ENCODE results near the gene XRCC2. TPM values are rescaled to one million over a fixed set of nuclear protein-coding genes. Genes with fewer than 3 reads are reported as not detected.

Gene XRCC2
- total and polyA plus RNA-seq, 9 donors, result 0.25 to 1.7 (median 0.69) TPM

GRCh38 chr7:152666078-152666477 lies 9.9 kb downstream of the XRCC2 start:
- Histone ChIP-seq H3K36me3 (no peaks in the 10 kb centered on the region), H3K4me3 (no peak overlapping the region), H3K9me3 (no peaks in the 10 kb centered on the region), H3K27ac (no peak overlapping the region), H3K27me3 (no peaks in the 10 kb centered on the region), H3K4me1 (ENCODE audit: insufficient read depth) (no peaks in the 10 kb centered on the region)
- TF ChIP-seq CTCF (IDR thresholded peaks at IDR 0.05) (no peak), EP300 (IDR thresholded peaks at IDR 0.05) (no peak), POLR2A (IDR thresholded peaks at IDR 0.05) (no peak)
- 95 to 100% (median 96%) methylated on average over 1 of the region's 1 CpG for WGBS, 3 donors
- intact Hi-C loops (cut with DNase I), result no loop called here
- no peak for DNase-seq

DNA sequence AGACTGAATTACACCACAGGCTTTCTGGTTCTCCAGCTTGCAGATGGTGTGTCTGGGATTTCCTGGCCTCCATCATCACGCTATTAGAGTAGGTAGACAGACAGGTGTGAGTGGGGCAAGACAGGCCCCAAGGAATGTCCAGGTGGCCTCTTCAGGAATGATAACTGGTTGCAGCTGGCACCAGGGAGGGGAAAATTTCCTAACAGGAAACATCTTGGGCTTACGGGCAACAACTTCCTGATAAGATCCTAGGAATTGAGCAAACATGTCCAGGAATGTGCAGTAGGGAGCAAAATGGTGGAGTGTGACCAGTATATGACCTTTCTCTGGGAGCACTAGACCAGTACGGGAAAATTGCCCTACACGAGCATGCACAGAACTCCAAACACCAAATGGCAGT lies 11.3 kb downstream of the XRCC2 start:
- Histone ChIP-seq H3K36me3 (no peaks in the 10 kb centered on the region), H3K9me3 (no peaks in the 10 kb centered on the region), H3K27ac (no peak overlapping the region), H3K27me3 (no peaks in the 10 kb centered on the region), H3K4me1 (ENCODE audit: insufficient read depth) (no peaks in the 10 kb centered on the region), H3K4me3 (no peak overlapping the region)
- intact Hi-C loops (cut with DNase I), result no loop called here
- no peak for DNase-seq
- no peak for TF ChIP-seq CTCF (IDR thresholded peaks at IDR 0.05)
- no peak for TF ChIP-seq POLR2A (IDR thresholded peaks at IDR 0.05)
- no peak for TF ChIP-seq EP300 (IDR thresholded peaks at IDR 0.05)
- WGBS, 3 donors, result 73 to 82% (median 80%) methylated on average over 4 of the region's 4 CpGs

DNA sequence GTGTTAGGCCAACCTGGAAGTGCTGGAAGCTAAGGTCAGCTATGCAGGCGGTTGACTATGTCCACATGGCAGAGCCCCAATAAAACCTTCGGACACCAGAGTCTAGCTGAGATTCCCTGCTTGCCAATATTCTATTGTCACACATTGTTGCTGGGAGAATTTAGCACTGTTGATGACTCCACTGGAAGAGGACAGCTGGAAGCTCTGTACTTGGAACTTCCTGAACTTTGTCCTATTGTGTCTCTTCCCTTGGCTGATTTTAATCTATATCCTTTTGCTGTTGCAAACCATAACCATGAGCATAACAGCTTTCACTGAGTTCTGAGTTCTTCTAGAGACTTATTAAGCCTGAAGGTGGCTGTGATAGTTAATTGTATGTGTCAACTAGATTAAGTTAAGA lies 12.0 kb downstream of the XRCC2 start:
- no peak for DNase-seq
- TF ChIP-seq CTCF (IDR thresholded peaks at IDR 0.05) (no peak), EP300 (IDR thresholded peaks at IDR 0.05) (no peak), POLR2A (IDR thresholded peaks at IDR 0.05) (no peak)
- H3K9me3 ChIP-seq, result no peaks in the 10 kb centered on the region
- H3K27ac ChIP-seq, result no peak overlapping the region
- no peaks in the 10 kb centered on the region for H3K27me3 ChIP-seq
- no peaks in the 10 kb centered on the region for H3K4me1 ChIP-seq (ENCODE audit: insufficient read depth)
- no peaks in the 10 kb centered on the region for H3K36me3 ChIP-seq
- H3K4me3 ChIP-seq, result no peak overlapping the region
- 85 to 88% (median 87%) methylated on average over 2 of the region's 2 CpGs for WGBS, 3 donors
- intact Hi-C loops (cut with DNase I), result no loop called here

GRCh38 chr7:152663148-152663740 lies 12.7 kb downstream of the XRCC2 start:
- TF ChIP-seq EP300 (IDR thresholded peaks at IDR 0.05), result no peak
- Histone ChIP-seq H3K27me3 (no peaks in the 10 kb centered on the region), H3K36me3 (no peaks in the 10 kb centered on the region), H3K4me1 (ENCODE audit: insufficient read depth) (no peaks in the 10 kb centered on the region), H3K27ac (no peak overlapping the region), H3K9me3 (no peaks in the 10 kb centered on the region), H3K4me3 (no peak overlapping the region)
- 92 to 93% (median 92%) methylated on average over 11 of the region's 11 CpGs for WGBS, 3 donors
- intact Hi-C loops (cut with DNase I), result no loop called here
- no peak for DNase-seq

DNA sequence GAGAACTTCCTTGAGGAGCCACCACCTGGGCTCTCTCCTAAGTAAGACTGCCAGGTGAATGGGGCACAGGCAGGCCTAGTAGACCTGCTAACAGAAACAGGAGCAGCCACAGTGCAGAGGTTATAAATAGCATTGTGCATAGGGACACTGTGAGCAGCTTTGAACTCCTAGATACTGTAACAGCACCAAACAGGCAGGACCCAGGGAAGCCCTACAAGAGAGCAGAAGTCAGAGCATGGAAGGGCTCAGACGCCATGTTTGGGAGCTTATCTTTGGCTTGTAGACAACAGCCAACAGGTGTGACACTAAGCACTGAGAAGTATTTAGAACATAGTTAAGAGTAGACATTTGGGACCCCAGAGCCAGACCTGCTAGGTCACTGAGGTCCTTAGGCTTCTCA lies 14.5 kb downstream of the XRCC2 start:
- 85 to 93% (median 89%) methylated on average over 1 of the region's 1 CpG for whole genome bisulfite sequencing, 3 donors
- H3K4me1 ChIP-seq (ENCODE audit: insufficient read depth), result no peaks in the 10 kb centered on the region
- H3K27me3 ChIP-seq, result no peaks in the 10 kb centered on the region
- intact Hi-C loops (cut with DNase I), result no loop called here
- no peaks in the 10 kb centered on the region for H3K9me3 ChIP-seq
- no peak for DNase-seq
- no peaks in the 10 kb centered on the region for H3K36me3 ChIP-seq
- TF ChIP-seq EP300 (IDR thresholded peaks at IDR 0.05) (no peak), POLR2A (IDR thresholded peaks at IDR 0.05) (no peak), CTCF (IDR thresholded peaks at IDR 0.05) (no peak)
- H3K4me3 ChIP-seq, result no peak overlapping the region
- H3K27ac ChIP-seq, result no peak overlapping the region
